Osteoblast (primary cell): ENCODE measurements around the gene PIEZO1. TPM values are rescaled to one million over a fixed set of nuclear protein-coding genes. Genes with fewer than 3 reads are reported as not detected.
"Not testable (repeated sequence)": the region's sequence is repeated elsewhere in the genome, so short reads cannot be mapped to it uniquely, and the experiment has no call there.

Experiments used
- DNase-seq: peaks from one replicate; pipeline ENCODE4 v3.0.0; 2011; ENCODE audit warnings: low spot score, mixed read lengths; ENCODE audit not compliant: insufficient read length; ENCODE audit errors: missing footprints
- H2AFZ ChIP-seq: 2 replicates; pipeline ENCODE4 v1.6.0; 2011; ENCODE audit warnings: mild to moderate bottlenecking, low read length
- H3K27ac ChIP-seq: 2 replicates; pipeline ENCODE4 v1.5.1; 2011; ENCODE audit warnings: mild to moderate bottlenecking, low read depth, low read length, moderate library complexity
- H3K27me3 ChIP-seq: 2 replicates; pipeline ENCODE4 v1.6.0; 2012; ENCODE audit warnings: mild to moderate bottlenecking, control low read depth, inconsistent platforms, low read length, moderate library complexity; ENCODE audit not compliant: insufficient read depth
- H3K36me3 ChIP-seq: 2 replicates; pipeline ENCODE4 v1.5.1; 2011; ENCODE audit warnings: mild to moderate bottlenecking, low read length, control low read depth, moderate library complexity; ENCODE audit not compliant: insufficient read depth
- H3K4me1 ChIP-seq: 2 replicates; pipeline ENCODE4 v1.5.1; 2011; ENCODE audit warnings: mild to moderate bottlenecking, low read length, control low read depth, moderate library complexity; ENCODE audit not compliant: insufficient read depth
- H3K4me2 ChIP-seq: 2 replicates; pipeline ENCODE4 v1.6.0; 2011; ENCODE audit warnings: mild to moderate bottlenecking, low read length; ENCODE audit not compliant: insufficient read depth
- H3K4me3 ChIP-seq: fragments of 200-600 bp; sonication (generic); 3 replicates; pipeline ENCODE4 v1.5.1; 2012; ENCODE audit warnings: mild to moderate bottlenecking, low read length, inconsistent platforms; ENCODE audit not compliant: insufficient read depth
- H3K79me2 ChIP-seq: 2 replicates; pipeline ENCODE4 v1.6.0; 2012; ENCODE audit warnings: mild to moderate bottlenecking, low read length, control low read depth, inconsistent platforms; ENCODE audit not compliant: insufficient read depth
- H3K9me3 ChIP-seq: 2 replicates; pipeline ENCODE4 v1.5.1; 2011; ENCODE audit warnings: low read depth, low read length, control low read depth
- H4K20me1 ChIP-seq: 2 replicates; pipeline ENCODE4 v1.6.0; 2012; ENCODE audit warnings: mild to moderate bottlenecking, low read length, control low read depth; ENCODE audit not compliant: insufficient read depth
- total RNA-seq: library from RNA; depleted of rRNA; stranded (reverse); fragments of >200 nt; gene quantifications from 2 replicates; pipeline ENCODE4 v1.2.3, GENCODE V29; 2012
- TF ChIP-seq, protein P1 (sequence below): IDR thresholded peaks from 2 replicates; pipeline ENCODE4 v1.5.1; 2011; ENCODE audit warnings: mild to moderate bottlenecking, low read depth, low read length, moderate library complexity; ENCODE audit errors: extremely low read depth

Gene PIEZO1
- total RNA-seq, 1 donor = 207 TPM

DNA sequence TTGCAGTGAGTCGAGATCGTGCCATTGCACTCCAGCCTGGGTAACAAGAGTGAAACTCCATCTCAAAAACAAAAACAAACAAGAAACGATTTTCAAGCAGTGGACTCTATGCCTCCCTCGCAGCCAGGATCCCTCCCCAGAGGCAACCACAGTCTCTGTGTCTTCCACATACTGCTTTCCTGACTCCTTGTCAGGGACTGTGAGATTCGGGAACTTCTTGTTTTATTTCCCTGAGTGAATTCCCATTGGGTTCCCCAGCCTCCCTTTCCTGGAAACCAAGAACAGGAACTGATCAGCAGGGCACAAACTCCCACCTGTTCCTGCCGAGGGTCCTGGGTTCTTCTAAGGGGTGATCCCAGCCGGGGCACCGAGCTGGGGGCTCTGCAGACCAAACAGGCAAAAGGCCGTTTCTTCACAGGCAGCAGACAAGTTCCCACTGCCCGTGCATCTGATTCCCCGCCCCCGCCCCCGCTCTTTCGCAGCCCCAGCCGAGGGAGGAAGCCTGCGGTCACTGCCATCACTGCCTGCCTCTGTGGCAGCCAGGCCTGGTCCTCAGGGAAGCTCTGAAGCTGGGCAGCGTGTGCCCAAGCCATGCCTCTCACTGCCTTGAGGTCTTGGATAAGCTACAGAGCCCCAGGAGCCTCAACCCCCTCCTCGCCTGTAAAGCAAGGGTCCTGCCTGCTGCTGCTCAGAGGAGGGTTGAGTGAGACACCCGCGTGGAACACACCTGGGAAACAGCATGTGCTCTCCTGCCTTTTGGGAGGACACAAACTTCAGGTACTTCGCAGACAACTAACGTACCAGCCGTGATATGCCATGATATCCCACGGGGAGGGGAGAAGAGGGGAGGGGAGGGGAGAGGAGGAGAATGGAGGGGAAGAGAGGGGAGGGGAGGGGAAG is 5.5 kb upstream of the PIEZO1 start:
- H3K27ac ChIP-seq = peak overlapping the region; percentile 51
- DNase-seq = peak; percentile 93
- H3K4me2 ChIP-seq = peak overlapping the region; percentile 72

DNA sequence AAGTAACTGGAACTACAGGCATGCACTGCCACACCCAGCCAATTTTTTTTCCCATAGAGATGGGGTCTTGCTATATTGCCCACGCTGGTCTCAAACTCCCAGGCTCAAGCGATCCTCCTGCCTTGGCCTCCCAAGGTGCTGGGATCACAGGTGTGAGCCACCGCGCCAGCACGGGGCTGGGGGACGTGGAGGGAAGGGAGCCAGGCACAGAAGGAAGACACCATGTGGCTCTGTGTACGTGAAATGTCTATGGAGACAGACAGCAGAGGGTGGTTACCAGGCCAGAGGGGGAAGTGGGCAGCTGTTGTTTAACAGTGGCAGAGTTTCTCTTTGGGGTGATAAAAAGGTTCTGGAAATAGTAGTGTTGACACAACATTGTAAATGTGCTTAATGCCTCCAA is 4.6 kb upstream of the PIEZO1 start:
- H3K27me3 ChIP-seq = no peaks in the 10 kb centered on the region
- no peaks in the 10 kb centered on the region for H4K20me1 ChIP-seq
- H3K9me3 ChIP-seq = no peaks in the 10 kb centered on the region
- H3K36me3 ChIP-seq = no peaks in the 10 kb centered on the region
- peak; percentile 38 for DNase-seq
- H3K4me3 ChIP-seq = no peak overlapping the region
- no peak overlapping the region for H3K27ac ChIP-seq
- H3K4me2 ChIP-seq = no peak overlapping the region
- TF ChIP-seq, protein P1, sequence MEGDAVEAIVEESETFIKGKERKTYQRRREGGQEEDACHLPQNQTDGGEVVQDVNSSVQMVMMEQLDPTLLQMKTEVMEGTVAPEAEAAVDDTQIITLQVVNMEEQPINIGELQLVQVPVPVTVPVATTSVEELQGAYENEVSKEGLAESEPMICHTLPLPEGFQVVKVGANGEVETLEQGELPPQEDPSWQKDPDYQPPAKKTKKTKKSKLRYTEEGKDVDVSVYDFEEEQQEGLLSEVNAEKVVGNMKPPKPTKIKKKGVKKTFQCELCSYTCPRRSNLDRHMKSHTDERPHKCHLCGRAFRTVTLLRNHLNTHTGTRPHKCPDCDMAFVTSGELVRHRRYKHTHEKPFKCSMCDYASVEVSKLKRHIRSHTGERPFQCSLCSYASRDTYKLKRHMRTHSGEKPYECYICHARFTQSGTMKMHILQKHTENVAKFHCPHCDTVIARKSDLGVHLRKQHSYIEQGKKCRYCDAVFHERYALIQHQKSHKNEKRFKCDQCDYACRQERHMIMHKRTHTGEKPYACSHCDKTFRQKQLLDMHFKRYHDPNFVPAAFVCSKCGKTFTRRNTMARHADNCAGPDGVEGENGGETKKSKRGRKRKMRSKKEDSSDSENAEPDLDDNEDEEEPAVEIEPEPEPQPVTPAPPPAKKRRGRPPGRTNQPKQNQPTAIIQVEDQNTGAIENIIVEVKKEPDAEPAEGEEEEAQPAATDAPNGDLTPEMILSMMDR = no peak
- H3K79me2 ChIP-seq = no peaks in the 10 kb centered on the region
- no peak overlapping the region for H2AFZ ChIP-seq
- peaks cover 21% of the 10 kb centered on the region for H3K4me1 ChIP-seq

More for the DNA sequence above, 5.5 kb upstream of the PIEZO1 start:
- no peaks in the 10 kb centered on the region for H3K27me3 ChIP-seq
- no peaks in the 10 kb centered on the region for H4K20me1 ChIP-seq
- H3K79me2 ChIP-seq = no peaks in the 10 kb centered on the region
- H3K4me3 ChIP-seq = peak overlapping the region; percentile 58
- no peaks in the 10 kb centered on the region for H3K36me3 ChIP-seq
- H3K9me3 ChIP-seq = no peaks in the 10 kb centered on the region
- H2AFZ ChIP-seq = peak overlapping the region; percentile 91
- H3K4me1 ChIP-seq = peaks cover 21% of the 10 kb centered on the region
- TF ChIP-seq, protein P1 = no peak

DNA sequence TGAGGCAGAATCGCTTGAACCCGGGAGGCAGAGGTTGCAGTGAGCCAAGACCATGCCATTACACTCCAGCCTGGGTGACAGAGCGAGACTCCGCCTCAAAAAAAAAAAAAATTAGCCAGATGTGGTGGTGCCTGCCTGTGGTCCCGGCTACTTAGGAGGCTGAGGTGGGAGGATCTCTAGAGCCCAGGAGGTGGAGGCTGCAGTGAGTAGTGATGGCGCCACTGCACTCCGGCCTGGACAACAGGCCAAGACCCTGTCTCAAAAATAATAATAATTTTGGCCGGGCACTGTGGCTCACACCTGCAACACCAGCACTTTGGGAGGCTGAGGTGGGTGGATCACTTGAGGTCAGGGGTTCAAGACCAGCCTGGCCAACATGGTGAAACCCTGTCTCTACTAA is 3.7 kb upstream of the PIEZO1 start:
- H3K27me3 ChIP-seq, H3K4me3 ChIP-seq, H3K4me2 ChIP-seq, H3K27ac ChIP-seq, H2AFZ ChIP-seq, DNase-seq, H3K9me3 ChIP-seq, H4K20me1 ChIP-seq, H3K36me3 ChIP-seq, H3K79me2 ChIP-seq: not testable (repeated sequence)
- peaks cover 21% of the 10 kb centered on the region for H3K4me1 ChIP-seq

DNA sequence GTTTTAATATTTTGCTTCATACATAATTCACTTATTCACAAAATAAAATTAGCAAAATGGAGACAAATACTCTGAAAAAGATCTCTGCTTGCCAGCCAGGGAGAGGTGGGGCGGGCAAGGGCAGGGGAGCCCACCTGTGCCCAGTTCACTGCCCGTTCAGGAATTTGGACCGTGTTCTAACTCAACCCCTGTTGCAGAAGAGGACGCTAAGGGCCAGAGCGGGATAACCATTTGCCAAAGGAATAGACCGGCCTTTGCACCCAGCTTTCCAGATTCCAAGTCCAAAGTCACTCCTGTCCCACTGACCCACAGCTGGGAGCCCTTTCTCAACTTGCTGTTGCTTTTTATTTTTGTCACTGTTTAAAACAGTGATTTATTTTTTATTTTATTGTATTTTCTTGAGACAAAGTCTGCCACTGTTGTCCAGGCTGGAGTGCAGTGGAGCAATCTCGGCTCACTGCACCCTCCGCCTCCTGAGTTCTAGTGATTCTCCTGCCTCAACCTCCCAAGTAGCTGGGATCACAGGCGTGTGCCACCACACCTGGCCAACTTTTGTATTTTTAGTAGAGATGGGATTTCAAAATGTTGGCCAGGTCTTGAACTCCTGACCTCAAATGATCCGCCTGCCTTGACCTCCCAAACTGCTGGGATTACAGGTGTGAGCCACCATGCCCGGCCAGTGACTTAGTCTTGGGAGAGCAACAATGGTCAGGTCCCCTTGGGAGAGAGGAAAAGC is 2.7 kb upstream of the PIEZO1 start:
- H3K79me2 ChIP-seq = peaks cover 17% of the 10 kb centered on the region
- no peaks in the 10 kb centered on the region for H3K27me3 ChIP-seq
- no peak overlapping the region for H3K4me3 ChIP-seq
- H3K4me1 ChIP-seq = peaks cover 29% of the 10 kb centered on the region
- DNase-seq = no peak
- no peaks in the 10 kb centered on the region for H3K36me3 ChIP-seq
- no peak overlapping the region for H3K4me2 ChIP-seq
- peaks cover 11% of the 10 kb centered on the region for H4K20me1 ChIP-seq
- no peaks in the 10 kb centered on the region for H3K9me3 ChIP-seq
- no peak overlapping the region for H2AFZ ChIP-seq
- TF ChIP-seq, protein P1 = no peak
- no peak overlapping the region for H3K27ac ChIP-seq
